NT2/D1 (cell line): ENCODE data around the gene SEC23A.
"Not testable (repeated sequence)": the region's sequence is repeated elsewhere in the genome, so short reads cannot be mapped to it uniquely, and the experiment has no call there.

Experiments
- DNase-seq: peaks from one replicate; pipeline ENCODE4 v3.0.0-alpha.2; 2011; ENCODE audit warnings: low read depth, low spot score
- H3K27me3 ChIP-seq: 2 replicates; pipeline ENCODE4 v1.6.0; 2011; ENCODE audit warnings: mild to moderate bottlenecking; ENCODE audit not compliant: insufficient read length, insufficient read depth
- H3K36me3 ChIP-seq: 2 replicates; pipeline ENCODE4 v1.6.1; 2011; ENCODE audit warnings: mild to moderate bottlenecking, low read length, mixed read lengths; ENCODE audit not compliant: insufficient read depth, insufficient read length
- H3K4me1 ChIP-seq: 2 replicates; pipeline ENCODE4 v1.5.1; 2011; ENCODE audit not compliant: insufficient read depth, insufficient read length
- H3K4me3 ChIP-seq: 2 replicates; pipeline ENCODE4 v1.5.1; 2011; ENCODE audit warnings: low read depth; ENCODE audit not compliant: insufficient read length
- H3K9ac ChIP-seq: 2 replicates; pipeline ENCODE4 v1.6.0; 2011; ENCODE audit warnings: low read depth; ENCODE audit not compliant: insufficient read length
- H3K9me3 ChIP-seq: 2 replicates; pipeline ENCODE4 v1.5.1; 2011; ENCODE audit warnings: mild to moderate bottlenecking, low read length; ENCODE audit not compliant: insufficient read depth
- SUZ12 ChIP-seq: IDR thresholded peaks from 2 replicates; pipeline ENCODE4 v1.6.1; 2011; ENCODE audit not compliant: insufficient read length, insufficient read depth; ENCODE audit errors: extremely low read depth
- YY1 ChIP-seq: IDR thresholded peaks from 2 replicates; pipeline ENCODE4 v1.6.1; 2011; ENCODE audit not compliant: insufficient read length, insufficient read depth
- ZNF274 ChIP-seq: IDR thresholded peaks from 2 replicates; pipeline ENCODE4 v1.6.1; 2011; ENCODE audit warnings: mild to moderate bottlenecking, low read depth, low read length

Gene SEC23A

DNA sequence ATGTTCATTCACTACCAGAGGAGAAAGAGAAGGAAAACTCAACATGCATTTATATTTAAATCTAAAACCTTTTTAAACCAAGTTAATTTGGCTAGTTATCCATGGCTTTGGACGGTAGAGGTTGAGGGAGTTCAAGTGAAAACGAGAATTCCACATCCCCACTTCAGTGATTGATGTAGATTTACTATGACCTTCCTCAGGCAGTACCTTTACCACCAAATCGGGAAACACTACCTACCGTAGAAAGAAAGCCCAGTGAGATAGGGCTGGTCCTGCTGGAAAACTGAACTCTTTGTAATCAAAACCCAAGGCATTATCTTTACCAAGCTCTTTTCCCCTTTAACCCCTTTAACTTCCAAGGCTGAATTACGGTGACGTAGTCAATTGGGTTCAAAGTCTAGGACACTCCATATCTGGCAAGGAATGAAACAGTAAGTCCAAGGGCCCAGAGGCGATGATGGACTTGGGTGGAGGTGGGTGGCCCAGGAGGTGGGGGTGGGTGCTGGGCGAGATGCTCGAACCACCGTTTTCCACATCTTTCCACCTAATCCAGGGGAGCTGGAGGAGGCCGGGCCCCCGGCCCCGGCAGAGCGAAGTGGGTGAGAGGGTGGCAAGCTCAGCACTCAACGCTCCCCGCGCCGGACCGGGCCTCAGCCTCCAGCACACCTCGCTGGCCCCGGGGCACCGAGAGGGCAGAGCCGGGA is 618 bp downstream of the SEC23A start:
- Histone ChIP-seq H3K4me1 (no peaks in the 10 kb centered on the region), H3K36me3 (no peaks in the 10 kb centered on the region), H3K9me3 (no peaks in the 10 kb centered on the region), H3K4me3 (peak overlapping the region; percentile 76), H3K9ac (peak overlapping the region; percentile 89), H3K27me3 (no peaks in the 10 kb centered on the region)
- TF ChIP-seq YY1 (no peak), SUZ12 (no peak), ZNF274 (no peak)
- no peak for DNase-seq

DNA sequence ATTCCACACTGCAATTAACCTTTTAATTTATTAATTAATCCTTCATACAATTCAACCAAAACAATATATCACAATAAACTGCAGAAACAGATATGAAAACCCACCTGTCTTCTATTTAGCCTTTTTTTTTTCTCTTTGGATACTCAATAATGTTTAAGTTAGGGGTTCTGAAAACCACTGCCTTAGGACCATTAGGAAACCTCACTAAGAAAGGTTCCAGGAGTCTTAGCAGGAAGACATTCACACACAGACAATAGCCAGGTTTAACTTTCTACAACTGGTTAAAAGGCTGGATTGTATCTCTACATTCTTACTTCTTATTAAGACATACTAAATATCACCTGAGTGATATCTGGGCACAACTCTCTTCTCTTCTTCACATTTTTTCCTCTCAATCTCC is 3.3 kb downstream of the SEC23A start:
- Histone ChIP-seq H3K4me3 (no peak overlapping the region), H3K27me3 (no peaks in the 10 kb centered on the region), H3K36me3 (peaks cover 11% of the 10 kb centered on the region), H3K9ac (no peak overlapping the region), H3K9me3 (no peaks in the 10 kb centered on the region), H3K4me1 (no peaks in the 10 kb centered on the region)
- TF ChIP-seq ZNF274 (no peak), YY1 (no peak), SUZ12 (no peak)
- no peak for DNase-seq

DNA sequence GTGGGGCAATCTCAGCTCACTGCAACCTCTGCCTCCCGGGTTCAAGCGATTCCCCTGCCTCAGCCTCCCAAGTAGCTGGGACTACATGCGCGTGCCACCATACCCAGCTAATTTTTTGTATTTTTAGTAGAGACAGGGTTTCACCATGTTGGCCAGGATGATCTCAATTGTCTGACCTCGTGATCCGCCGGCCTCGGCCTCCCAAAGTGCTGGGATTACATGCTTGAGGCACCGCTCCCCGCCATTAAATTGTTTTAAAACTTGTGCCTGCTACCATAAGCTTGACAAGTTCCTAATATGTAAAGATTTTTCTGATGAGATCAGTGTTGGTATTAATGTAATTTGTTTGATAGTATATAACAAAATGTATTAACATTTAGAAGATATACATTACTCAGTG is 3.8 kb downstream of the SEC23A start:
- not testable (repeated sequence) for H3K27me3 ChIP-seq, H3K9me3 ChIP-seq, H3K9ac ChIP-seq, H3K4me3 ChIP-seq, H3K4me1 ChIP-seq, DNase-seq
- peaks cover 11% of the 10 kb centered on the region for H3K36me3 ChIP-seq

DNA sequence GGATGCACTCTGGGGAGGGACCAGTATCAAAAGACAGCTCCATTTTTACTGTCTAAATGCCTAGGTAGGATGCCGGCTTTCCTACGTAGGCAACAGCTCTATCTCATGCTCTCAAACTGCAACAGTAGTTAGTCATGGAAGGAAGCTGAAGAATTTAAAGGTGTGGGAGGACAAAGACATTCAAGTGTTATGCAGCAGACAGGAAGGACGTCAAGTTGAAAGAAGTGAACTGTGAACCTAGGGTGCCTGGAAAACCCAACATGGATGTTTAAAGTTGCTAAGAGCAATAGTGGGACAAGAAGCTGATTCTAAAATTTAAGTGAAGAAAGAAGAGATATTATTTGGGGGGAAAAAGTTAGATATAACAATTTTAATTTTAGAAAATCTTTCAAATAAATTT is 5.9 kb downstream of the SEC23A start:
- no peaks in the 10 kb centered on the region for H3K9me3 ChIP-seq
- H3K4me3 ChIP-seq = no peak overlapping the region
- H3K27me3 ChIP-seq = no peaks in the 10 kb centered on the region
- peaks cover 28% of the 10 kb centered on the region for H3K36me3 ChIP-seq
- TF ChIP-seq YY1 (no peak), SUZ12 (no peak), ZNF274 (no peak)
- no peak overlapping the region for H3K9ac ChIP-seq
- DNase-seq = no peak
- no peaks in the 10 kb centered on the region for H3K4me1 ChIP-seq

DNA sequence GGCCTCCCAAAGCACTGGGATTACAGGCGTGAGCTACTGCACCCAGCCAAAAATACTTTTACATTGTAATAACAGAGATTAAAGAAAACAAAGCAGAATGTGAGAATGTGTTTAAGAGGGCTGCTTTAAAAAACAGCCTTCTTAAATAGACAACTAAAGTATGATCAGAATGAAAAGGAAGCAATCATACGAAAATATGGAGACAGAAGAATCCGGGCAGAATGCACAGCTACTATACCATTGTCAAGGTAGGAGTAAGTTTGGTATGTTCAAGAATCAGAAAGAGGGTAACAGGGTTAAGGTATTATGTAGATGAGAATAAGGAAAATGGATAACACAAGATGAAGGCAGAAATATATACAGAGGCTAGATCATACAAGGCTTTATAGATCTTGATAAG is 8.5 kb downstream of the SEC23A start:
- no peaks in the 10 kb centered on the region for H3K27me3 ChIP-seq
- no peaks in the 10 kb centered on the region for H3K9me3 ChIP-seq
- H3K4me3 ChIP-seq = no peak overlapping the region
- DNase-seq = no peak
- H3K9ac ChIP-seq = no peak overlapping the region
- H3K36me3 ChIP-seq = peaks cover 53% of the 10 kb centered on the region
- TF ChIP-seq SUZ12 (no peak), YY1 (no peak), ZNF274 (no peak)
- no peaks in the 10 kb centered on the region for H3K4me1 ChIP-seq

DNA sequence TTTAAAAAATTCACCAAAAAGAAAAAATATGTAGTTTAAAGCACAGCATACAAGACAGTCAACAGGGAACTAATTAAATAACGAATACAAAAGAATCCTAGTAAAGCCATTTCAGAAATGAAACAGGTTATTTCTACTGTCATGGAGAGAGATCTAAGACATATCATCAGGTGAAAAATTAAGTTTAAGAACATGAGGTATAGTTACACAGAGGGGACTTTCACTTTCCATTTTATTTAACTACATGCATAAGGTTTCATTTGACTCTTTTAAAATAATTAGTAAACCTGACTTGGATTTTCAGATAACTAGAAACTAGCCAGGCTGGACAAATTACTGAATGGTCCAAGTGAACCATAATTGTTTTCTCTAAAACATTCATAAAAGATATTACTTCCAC is 11.3 kb downstream of the SEC23A start:
- Histone ChIP-seq H3K4me3 (no peak overlapping the region), H3K4me1 (no peaks in the 10 kb centered on the region), H3K9me3 (no peaks in the 10 kb centered on the region), H3K27me3 (no peaks in the 10 kb centered on the region), H3K36me3 (peaks cover 68% of the 10 kb centered on the region), H3K9ac (no peak overlapping the region)
- no peak for DNase-seq
- no peak for TF ChIP-seq ZNF274
- no peak for TF ChIP-seq SUZ12
- no peak for TF ChIP-seq YY1

DNA sequence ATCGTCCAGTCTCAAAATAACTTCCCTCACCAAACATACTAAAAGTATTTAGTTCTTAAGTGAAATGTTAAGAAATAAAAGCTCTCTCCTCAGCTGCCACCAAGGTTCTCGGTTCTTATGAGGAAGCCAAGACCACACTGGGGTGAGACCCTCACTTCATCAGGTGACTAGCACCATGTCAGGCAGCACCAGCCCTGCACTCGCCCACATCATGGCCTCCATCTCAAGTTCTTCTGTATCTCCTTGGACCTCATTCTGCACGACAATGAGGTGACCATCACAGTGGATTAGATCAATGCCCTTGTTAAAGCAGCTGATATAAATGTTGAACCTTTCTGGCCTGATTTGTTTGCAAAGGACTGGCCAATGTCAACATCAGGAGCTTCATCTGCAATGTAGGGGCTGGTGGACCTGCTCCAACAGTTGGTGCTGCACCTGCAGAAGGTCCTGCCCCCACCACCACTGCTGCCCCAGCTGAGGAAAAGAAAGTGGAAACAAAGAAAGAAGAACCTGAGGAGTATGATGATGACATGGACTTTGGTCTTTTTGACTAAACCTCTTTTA is 12.4 kb downstream of the SEC23A start:
- peaks cover 74% of the 10 kb centered on the region for H3K36me3 ChIP-seq
- TF ChIP-seq ZNF274 = no peak
- no peak for TF ChIP-seq SUZ12
- TF ChIP-seq YY1 = no peak
- no peak for DNase-seq

DNA sequence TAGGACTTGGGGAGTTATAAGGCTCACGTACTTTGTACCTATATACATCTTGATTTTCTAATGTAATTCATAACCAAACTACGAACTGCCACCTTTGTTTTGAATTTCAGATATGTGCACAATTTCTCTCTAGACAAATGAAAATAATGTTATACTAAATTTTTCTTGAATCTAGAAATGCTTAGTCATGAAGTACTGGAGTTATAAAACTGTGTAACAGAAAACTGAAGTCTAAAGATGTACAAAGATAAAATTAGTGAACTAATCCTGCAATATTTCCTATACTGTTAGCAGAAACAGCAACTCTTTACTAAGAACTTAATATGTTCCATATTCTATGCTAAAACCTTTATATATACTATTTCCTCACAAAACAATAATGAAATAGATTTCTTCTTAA is 15.5 kb downstream of the SEC23A start:
- Histone ChIP-seq H3K36me3 (peaks cover 69% of the 10 kb centered on the region), H3K9me3 (no peaks in the 10 kb centered on the region), H3K9ac (no peak overlapping the region), H3K4me1 (no peaks in the 10 kb centered on the region), H3K4me3 (no peak overlapping the region), H3K27me3 (no peaks in the 10 kb centered on the region)
- DNase-seq = no peak
- TF ChIP-seq ZNF274 = no peak
- TF ChIP-seq SUZ12 = no peak
- no peak for TF ChIP-seq YY1

More for the DNA sequence above, 12.4 kb downstream of the SEC23A start:
- Histone ChIP-seq H3K4me1 (no peaks in the 10 kb centered on the region), H3K9ac (no peak overlapping the region), H3K4me3 (no peak overlapping the region), H3K27me3 (no peaks in the 10 kb centered on the region), H3K9me3 (no peaks in the 10 kb centered on the region)
